ENCODE results near the gene CASS4. TPM values are rescaled to one million over a fixed set of nuclear protein-coding genes. Genes with fewer than 3 reads are reported as not detected.
A peak's percentile ranks its signal among the peaks of the same experiment; 100 is the strongest.

The CASS4 gene
- total RNA-seq, 1 donor from 2014 or later, result 2.3 TPM

DNA sequence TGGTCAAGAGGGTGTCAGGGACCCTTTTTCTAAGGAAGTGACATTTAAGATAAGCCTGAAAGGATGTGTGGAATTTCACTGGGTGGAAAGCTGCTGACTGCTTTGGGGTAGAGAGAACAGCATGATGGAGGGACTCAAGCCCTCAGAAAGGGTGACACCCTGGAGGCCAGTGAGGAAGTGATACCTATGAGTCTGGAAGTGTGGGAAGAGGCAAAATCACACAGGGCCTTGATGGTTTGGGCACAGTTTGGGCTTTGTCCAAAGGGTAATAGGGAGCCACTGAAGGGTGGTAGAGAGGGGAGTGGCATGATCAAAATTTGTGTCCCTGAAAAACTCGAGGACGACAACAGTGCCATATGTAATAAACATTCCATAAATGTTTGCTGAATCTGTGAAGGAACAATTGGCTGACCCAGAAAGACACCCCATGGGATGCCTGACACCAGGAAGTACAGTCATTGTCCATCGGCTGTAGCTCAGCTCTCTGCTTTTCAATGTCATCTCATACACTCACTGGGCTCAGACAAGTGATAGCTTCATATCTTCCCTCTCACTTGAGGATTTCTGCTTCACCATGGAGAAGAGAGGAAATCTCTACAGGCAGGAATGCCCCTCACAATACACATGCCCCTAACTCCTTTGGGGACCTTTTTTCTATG lies 21.3 kb downstream of the CASS4 start:
- H3K27ac Mint-ChIP-seq (ENCODE audit: unreplicated experiment), result peak overlapping the region; percentile 64

DNA sequence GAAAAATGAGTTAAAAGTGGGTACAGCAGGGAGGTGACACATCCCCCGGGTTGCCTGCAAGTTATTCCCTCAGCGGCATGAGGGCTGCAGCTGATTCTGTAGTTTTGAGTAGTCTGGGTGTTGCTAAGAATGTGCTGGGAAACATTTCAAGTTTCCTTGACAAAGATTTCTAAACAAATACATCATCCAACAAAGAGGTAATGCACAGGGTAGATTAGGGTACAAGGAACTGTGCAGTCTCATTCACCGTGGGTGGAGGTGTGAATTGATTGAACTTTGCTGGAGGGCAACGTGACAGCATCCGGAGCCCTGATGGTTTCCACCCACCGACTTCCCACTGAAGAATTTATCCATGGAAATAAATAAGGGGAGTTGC lies 21.8 kb downstream of the CASS4 start:
- Histone ChIP-seq H3K36me3 (ENCODE audit: insufficient read depth, low read length) (no peaks in the 10 kb centered on the region), H3K27ac (ENCODE audit: low read depth, low read length) (peak overlapping the region; percentile 86), H3K9me3 (ENCODE audit: insufficient read depth, low read depth, low read length) (no peaks in the 10 kb centered on the region), H3K4me1 (ENCODE audit: insufficient read depth, low read length) (peaks cover 34% of the 10 kb centered on the region), H3K27me3 (ENCODE audit: insufficient read depth, low read length) (no peaks in the 10 kb centered on the region), H3K4me2 (ENCODE audit: low read length) (peak overlapping the region; percentile 36), H3K79me2 (ENCODE audit: insufficient read depth, low read length) (no peaks in the 10 kb centered on the region), H3K9ac (ENCODE audit: low read length) (peak overlapping the region; percentile 71), H2AFZ (ENCODE audit: low read depth, low read length) (peak overlapping the region; percentile 6), H4K20me1 (ENCODE audit: insufficient read depth, low read length) (no peaks in the 10 kb centered on the region), H3K4me3 (ENCODE audit: insufficient read depth, low read depth, low read length) (no peak overlapping the region)
- Mint-ChIP-seq H3K4me3 (ENCODE audit: unreplicated experiment) (no peak overlapping the region), H3K27ac (ENCODE audit: unreplicated experiment) (no peak overlapping the region), H3K9me3 (ENCODE audit: unreplicated experiment) (peaks cover 4% of the 10 kb centered on the region), H3K4me1 (ENCODE audit: low read depth, unreplicated experiment) (peaks cover 25% of the 10 kb centered on the region), H3K27me3 (ENCODE audit: low read depth, unreplicated experiment) (no peaks in the 10 kb centered on the region), H3K36me3 (ENCODE audit: low read depth, unreplicated experiment) (no peaks in the 10 kb centered on the region)
- TF ChIP-seq EZH2 (IDR thresholded peaks at IDR 0.05; ENCODE audit: insufficient read depth, low read length), result no peak
- TF ChIP-seq, protein P1, sequence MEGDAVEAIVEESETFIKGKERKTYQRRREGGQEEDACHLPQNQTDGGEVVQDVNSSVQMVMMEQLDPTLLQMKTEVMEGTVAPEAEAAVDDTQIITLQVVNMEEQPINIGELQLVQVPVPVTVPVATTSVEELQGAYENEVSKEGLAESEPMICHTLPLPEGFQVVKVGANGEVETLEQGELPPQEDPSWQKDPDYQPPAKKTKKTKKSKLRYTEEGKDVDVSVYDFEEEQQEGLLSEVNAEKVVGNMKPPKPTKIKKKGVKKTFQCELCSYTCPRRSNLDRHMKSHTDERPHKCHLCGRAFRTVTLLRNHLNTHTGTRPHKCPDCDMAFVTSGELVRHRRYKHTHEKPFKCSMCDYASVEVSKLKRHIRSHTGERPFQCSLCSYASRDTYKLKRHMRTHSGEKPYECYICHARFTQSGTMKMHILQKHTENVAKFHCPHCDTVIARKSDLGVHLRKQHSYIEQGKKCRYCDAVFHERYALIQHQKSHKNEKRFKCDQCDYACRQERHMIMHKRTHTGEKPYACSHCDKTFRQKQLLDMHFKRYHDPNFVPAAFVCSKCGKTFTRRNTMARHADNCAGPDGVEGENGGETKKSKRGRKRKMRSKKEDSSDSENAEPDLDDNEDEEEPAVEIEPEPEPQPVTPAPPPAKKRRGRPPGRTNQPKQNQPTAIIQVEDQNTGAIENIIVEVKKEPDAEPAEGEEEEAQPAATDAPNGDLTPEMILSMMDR (IDR thresholded peaks at IDR 0.05; ENCODE audit: insufficient read depth, low read depth, low read length), result no peak
- DNase-seq (ENCODE audit: low read depth), result peak; percentile 92
- FAIRE-seq, result no peak

More for the DNA sequence above, 21.3 kb downstream of the CASS4 start:
- no peak for FAIRE-seq
- no peaks in the 10 kb centered on the region for H3K27me3 ChIP-seq (ENCODE audit: insufficient read depth, low read length)
- H3K4me1 Mint-ChIP-seq (ENCODE audit: low read depth, unreplicated experiment), result peaks cover 29% of the 10 kb centered on the region
- TF ChIP-seq, protein P1 (IDR thresholded peaks at IDR 0.05; ENCODE audit: insufficient read depth, low read depth, low read length), result no peak
- TF ChIP-seq EZH2 (IDR thresholded peaks at IDR 0.05; ENCODE audit: insufficient read depth, low read length), result no peak
- H2AFZ ChIP-seq (ENCODE audit: low read depth, low read length), result peak overlapping the region; percentile 6
- H3K9me3 Mint-ChIP-seq (ENCODE audit: unreplicated experiment), result peaks cover 4% of the 10 kb centered on the region
- peaks cover 35% of the 10 kb centered on the region for H3K4me1 ChIP-seq (ENCODE audit: insufficient read depth, low read length)
- H3K4me2 ChIP-seq (ENCODE audit: low read length), result peak overlapping the region; percentile 36
- H3K27me3 Mint-ChIP-seq (ENCODE audit: low read depth, unreplicated experiment), result no peaks in the 10 kb centered on the region
- no peaks in the 10 kb centered on the region for H3K9me3 ChIP-seq (ENCODE audit: insufficient read depth, low read depth, low read length)
- peak overlapping the region; percentile 86 for H3K27ac ChIP-seq (ENCODE audit: low read depth, low read length)
- peak; percentile 41 for DNase-seq (ENCODE audit: low read depth)
- no peak overlapping the region for H3K4me3 ChIP-seq (ENCODE audit: insufficient read depth, low read depth, low read length)
- no peaks in the 10 kb centered on the region for H4K20me1 ChIP-seq (ENCODE audit: insufficient read depth, low read length)
- H3K9ac ChIP-seq (ENCODE audit: low read length), result peak overlapping the region; percentile 71
- H3K36me3 Mint-ChIP-seq (ENCODE audit: low read depth, unreplicated experiment), result no peaks in the 10 kb centered on the region
- no peaks in the 10 kb centered on the region for H3K36me3 ChIP-seq (ENCODE audit: insufficient read depth, low read length)
- H3K79me2 ChIP-seq (ENCODE audit: insufficient read depth, low read length), result no peaks in the 10 kb centered on the region
- no peak overlapping the region for H3K4me3 Mint-ChIP-seq (ENCODE audit: unreplicated experiment)

All from astrocyte (in vitro differentiated cells and primary cell).